C4-2B (cell line): ENCODE data around the gene TET1.

Experiments
- H3K27ac ChIP-seq: fragments of 450-650 bp; 2 replicates; pipeline ENCODE4 v1.5.1; 2017
- CTCF ChIP-seq: fragments of 450-650 bp; conservative IDR thresholded peaks from 2 replicates; pipeline ENCODE4 v1.5.1; 2017; ENCODE audit warnings: mild to moderate bottlenecking
- ZFX ChIP-seq: fragments of 450-650 bp; IDR thresholded peaks from 2 replicates; pipeline ENCODE4 v1.6.1; 2017

Gene TET1

GRCh38 chr10:68559841-68560185, 324 bp upstream of the TET1 start:
- H3K27ac ChIP-seq: no peak overlapping the region; the same call in 1 of the 2 replicates

GRCh38 chr10:68560943-68561864, 1.1 kb downstream of the TET1 start:
- TF ChIP-seq ZFX: no peak
- no peak for TF ChIP-seq CTCF
- H3K27ac ChIP-seq: no peak overlapping the region; the same call in 1 of the 2 replicates

More at GRCh38 chr10:68559841-68560185, 324 bp upstream of the TET1 start:
- TF ChIP-seq ZFX: no peak
- no peak for TF ChIP-seq CTCF

GRCh38 chr10:68561865-68562649, 1.9 kb downstream of the TET1 start:
- no peak for TF ChIP-seq CTCF
- no peak for TF ChIP-seq ZFX

GRCh38 chr10:68562661-68563570, 2.8 kb downstream of the TET1 start:
- TF ChIP-seq CTCF (no peak), ZFX (no peak)

More at GRCh38 chr10:68561865-68562649, 1.9 kb downstream of the TET1 start:
- no peak overlapping the region for H3K27ac ChIP-seq

GRCh38 chr10:68564712-68565111, 4.6 kb downstream of the TET1 start:
- TF ChIP-seq ZFX: no peak
- TF ChIP-seq CTCF: no peak

More at GRCh38 chr10:68562661-68563570, 2.8 kb downstream of the TET1 start:
- H3K27ac ChIP-seq: no peak overlapping the region

GRCh38 chr10:68565658-68566057, 5.5 kb downstream of the TET1 start:
- TF ChIP-seq ZFX (no peak), CTCF (no peak)
- no peak overlapping the region for H3K27ac ChIP-seq

More at GRCh38 chr10:68564712-68565111, 4.6 kb downstream of the TET1 start:
- no peak overlapping the region for H3K27ac ChIP-seq
